Measurements from ENCODE around the gene CCL24.
"Not testable (repeated sequence)": the region's sequence is repeated elsewhere in the genome, so short reads cannot be mapped to it uniquely, and the experiment has no call there.

DNA sequence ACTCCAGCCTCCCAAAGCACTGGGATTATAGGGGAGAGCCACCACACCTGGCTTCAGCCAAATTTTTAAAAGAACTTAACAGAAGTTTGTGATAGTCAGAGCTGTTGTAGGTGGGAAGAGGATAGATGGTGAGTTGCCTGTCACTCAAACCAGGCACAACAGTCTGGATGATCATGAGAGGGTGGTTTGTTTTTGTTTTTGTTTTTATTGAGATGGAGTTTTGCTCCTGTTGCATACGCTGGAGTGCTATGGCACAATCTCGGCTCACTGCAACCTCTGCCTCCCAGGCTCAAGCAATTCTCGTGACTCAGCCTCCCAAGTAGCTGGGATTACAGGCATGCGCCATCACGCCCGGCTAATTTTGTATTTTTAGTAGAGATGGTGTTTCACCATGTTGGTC, 39.6 kb downstream of the CCL24 start:
- TF ChIP-seq POLR2A (IDR thresholded peaks at IDR 0.05; ENCODE audit: low read length); GATA1 (IDR thresholded peaks at IDR 0.05; ENCODE audit: low read depth, low read length): not testable (repeated sequence)

Data from erythroblast (primary cell).